Measurements from ENCODE around the gene GNA14. TPM values are rescaled to one million over a fixed set of nuclear protein-coding genes. Genes with fewer than 3 reads are reported as not detected.

GNA14 gene
- total RNA-seq, 2 experiments from 2014 or later, result not detected

GRCh38 chr9:77602852-77603251 is 45.3 kb downstream of the GNA14 start:
- no peak for DNase-seq
- no peak overlapping the region for H3K27ac Mint-ChIP-seq
- no peaks in the 10 kb centered on the region for H3K4me1 Mint-ChIP-seq
- H3K4me3 Mint-ChIP-seq, result no peak overlapping the region
- no peaks in the 10 kb centered on the region for H3K36me3 Mint-ChIP-seq
- H3K27me3 Mint-ChIP-seq, result no peaks in the 10 kb centered on the region
- no peaks in the 10 kb centered on the region for H3K9me3 Mint-ChIP-seq

- no peaks in the 10 kb centered on the region for H3K4me1 Mint-ChIP-seq
- H3K36me3 Mint-ChIP-seq, result no peaks in the 10 kb centered on the region
- H3K27ac Mint-ChIP-seq, result no peak overlapping the region
- no peaks in the 10 kb centered on the region for H3K9me3 Mint-ChIP-seq
- H3K4me3 Mint-ChIP-seq, result no peak overlapping the region
- no peaks in the 10 kb centered on the region for H3K27me3 Mint-ChIP-seq
- DNase-seq, result no peak
Measured at GRCh38 chr9:77601476-77602099, 46.5 kb downstream of the GNA14 start.

GRCh38 chr9:77600810-77601209 is 47.3 kb downstream of the GNA14 start:
- Mint-ChIP-seq H3K4me1 (no peaks in the 10 kb centered on the region), H3K4me3 (no peak overlapping the region), H3K9me3 (no peaks in the 10 kb centered on the region), H3K27ac (no peak overlapping the region), H3K27me3 (no peaks in the 10 kb centered on the region), H3K36me3 (no peaks in the 10 kb centered on the region)
- DNase-seq, result no peak

GRCh38 chr9:77599492-77599891 is 48.6 kb downstream of the GNA14 start:
- Mint-ChIP-seq H3K36me3 (no peaks in the 10 kb centered on the region), H3K4me1 (peaks cover 11% of the 10 kb centered on the region), H3K9me3 (no peaks in the 10 kb centered on the region), H3K27me3 (no peaks in the 10 kb centered on the region), H3K4me3 (no peak overlapping the region), H3K27ac (no peak overlapping the region)
- DNase-seq, result no peak

- Mint-ChIP-seq H3K4me1 (peaks cover 11% of the 10 kb centered on the region), H3K4me3 (no peak overlapping the region), H3K27me3 (no peaks in the 10 kb centered on the region), H3K27ac (no peak overlapping the region), H3K9me3 (no peaks in the 10 kb centered on the region), H3K36me3 (no peaks in the 10 kb centered on the region)
- DNase-seq, result no peak
Measured at GRCh38 chr9:77598991-77599390, 49.1 kb downstream of the GNA14 start.

- no peak for DNase-seq
- no peaks in the 10 kb centered on the region for H3K27me3 Mint-ChIP-seq
- peaks cover 11% of the 10 kb centered on the region for H3K4me1 Mint-ChIP-seq
- no peaks in the 10 kb centered on the region for H3K36me3 Mint-ChIP-seq
- H3K27ac Mint-ChIP-seq, result no peak overlapping the region
- no peak overlapping the region for H3K4me3 Mint-ChIP-seq
- no peaks in the 10 kb centered on the region for H3K9me3 Mint-ChIP-seq
Measured at GRCh38 chr9:77598524-77598923, 49.6 kb downstream of the GNA14 start.

GRCh38 chr9:77597057-77597456 is 51.1 kb downstream of the GNA14 start:
- H3K4me3 Mint-ChIP-seq, result no peak overlapping the region
- H3K36me3 Mint-ChIP-seq, result no peaks in the 10 kb centered on the region
- peaks cover 11% of the 10 kb centered on the region for H3K4me1 Mint-ChIP-seq
- no peak for DNase-seq
- no peaks in the 10 kb centered on the region for H3K9me3 Mint-ChIP-seq
- no peak overlapping the region for H3K27ac Mint-ChIP-seq
- no peaks in the 10 kb centered on the region for H3K27me3 Mint-ChIP-seq

GRCh38 chr9:77595426-77596095 is 52.6 kb downstream of the GNA14 start:
- no peak for DNase-seq
- no peaks in the 10 kb centered on the region for H3K36me3 Mint-ChIP-seq
- peaks cover 11% of the 10 kb centered on the region for H3K4me1 Mint-ChIP-seq
- no peak overlapping the region for H3K27ac Mint-ChIP-seq
- H3K9me3 Mint-ChIP-seq, result no peaks in the 10 kb centered on the region
- H3K4me3 Mint-ChIP-seq, result no peak overlapping the region
- H3K27me3 Mint-ChIP-seq, result no peaks in the 10 kb centered on the region

GRCh38 chr9:77594963-77595362 is 53.2 kb downstream of the GNA14 start:
- H3K9me3 Mint-ChIP-seq, result no peaks in the 10 kb centered on the region
- no peaks in the 10 kb centered on the region for H3K27me3 Mint-ChIP-seq
- H3K27ac Mint-ChIP-seq, result no peak overlapping the region
- no peak overlapping the region for H3K4me3 Mint-ChIP-seq
- DNase-seq, result no peak
- no peaks in the 10 kb centered on the region for H3K36me3 Mint-ChIP-seq
- peaks cover 11% of the 10 kb centered on the region for H3K4me1 Mint-ChIP-seq

- no peak for DNase-seq
- H3K4me3 Mint-ChIP-seq, result no peak overlapping the region
- no peaks in the 10 kb centered on the region for H3K27me3 Mint-ChIP-seq
- no peaks in the 10 kb centered on the region for H3K9me3 Mint-ChIP-seq
- H3K27ac Mint-ChIP-seq, result no peak overlapping the region
- peaks cover 11% of the 10 kb centered on the region for H3K4me1 Mint-ChIP-seq
- no peaks in the 10 kb centered on the region for H3K36me3 Mint-ChIP-seq
Measured at GRCh38 chr9:77593528-77593927, 54.6 kb downstream of the GNA14 start.

- H3K9me3 Mint-ChIP-seq, result no peaks in the 10 kb centered on the region
- H3K4me3 Mint-ChIP-seq, result no peak overlapping the region
- H3K27me3 Mint-ChIP-seq, result no peaks in the 10 kb centered on the region
- no peak overlapping the region for H3K27ac Mint-ChIP-seq
- no peaks in the 10 kb centered on the region for H3K36me3 Mint-ChIP-seq
- peaks cover 11% of the 10 kb centered on the region for H3K4me1 Mint-ChIP-seq
- DNase-seq, result no peak
Measured at GRCh38 chr9:77592476-77592875, 55.6 kb downstream of the GNA14 start.

GRCh38 chr9:77589046-77589795 is 58.9 kb downstream of the GNA14 start:
- Mint-ChIP-seq H3K4me3 (no peak overlapping the region), H3K36me3 (no peaks in the 10 kb centered on the region), H3K27ac (no peak overlapping the region), H3K9me3 (no peaks in the 10 kb centered on the region), H3K4me1 (no peaks in the 10 kb centered on the region), H3K27me3 (peaks cover 3% of the 10 kb centered on the region)
- DNase-seq, result no peak

- H3K27ac Mint-ChIP-seq, result no peak overlapping the region
- DNase-seq, result no peak
- H3K9me3 Mint-ChIP-seq, result no peaks in the 10 kb centered on the region
- no peaks in the 10 kb centered on the region for H3K36me3 Mint-ChIP-seq
- no peak overlapping the region for H3K4me3 Mint-ChIP-seq
- H3K27me3 Mint-ChIP-seq, result peaks cover 8% of the 10 kb centered on the region
- H3K4me1 Mint-ChIP-seq, result no peaks in the 10 kb centered on the region
Measured at GRCh38 chr9:77588271-77588937, 59.7 kb downstream of the GNA14 start.

- Mint-ChIP-seq H3K27me3 (peaks cover 10% of the 10 kb centered on the region), H3K36me3 (no peaks in the 10 kb centered on the region), H3K9me3 (no peaks in the 10 kb centered on the region), H3K4me3 (no peak overlapping the region), H3K27ac (no peak overlapping the region), H3K4me1 (no peaks in the 10 kb centered on the region)
- DNase-seq, result no peak
Measured at GRCh38 chr9:77587851-77588250, 60.3 kb downstream of the GNA14 start.

- H3K27me3 Mint-ChIP-seq, result peaks cover 10% of the 10 kb centered on the region
- DNase-seq, result no peak
- H3K9me3 Mint-ChIP-seq, result no peaks in the 10 kb centered on the region
- no peaks in the 10 kb centered on the region for H3K4me1 Mint-ChIP-seq
- H3K27ac Mint-ChIP-seq, result no peak overlapping the region
- no peaks in the 10 kb centered on the region for H3K36me3 Mint-ChIP-seq
- H3K4me3 Mint-ChIP-seq, result no peak overlapping the region
Measured at GRCh38 chr9:77587042-77587441, 61.1 kb downstream of the GNA14 start.

All from activated naive CD8-positive, alpha-beta T cell treated with anti-CD3 and anti-CD28 coated beads for 36 hours (primary cell).